OCI-LY7 (cell line): ENCODE results near the gene HOXA3. TPM values are rescaled to one million over a fixed set of nuclear protein-coding genes. Genes with fewer than 3 reads are reported as not detected.

Experiments used
- BruUV-seq: library from RNA; stranded (reverse); fragments of 400-500 nt; replicated peaks from 2 replicates; lab custom pipeline; 2021; lab: Mats Ljungman, UMichigan
- CTCF ChIA-PET: fragments of 300-600 bp; sonication (Branson Sonifier 250); formaldehyde crosslinking; loops from one replicate; lab custom pipeline; 2022; ENCODE audit warnings: antibody characterized with exemption; ENCODE audit not compliant: unreplicated experiment; lab: Charles Lee
- POLR2A ChIA-PET: fragments of 300-600 bp; sonication (Branson Sonifier 250); formaldehyde crosslinking; loops from one replicate; lab custom pipeline; 2022; ENCODE audit warnings: antibody characterized with exemption; lab: Charles Lee
- DNase-seq: peaks from one replicate; pipeline ENCODE4 v3.0.0-alpha.2; 2015; ENCODE audit warnings: low spot score
- H2AFZ ChIP-seq: fragments of 200-600 bp; sonication (generic), shearing (Covaris generic); 2 replicates; pipeline ENCODE4 v1.6.1; 2014; ENCODE audit warnings: mild to moderate bottlenecking, antibody characterized with exemption, low read length, moderate library complexity
- H3K27ac ChIP-seq: fragments of 200-600 bp; sonication (generic); 2 replicates; pipeline ENCODE4 v1.5.1; 2014; ENCODE audit warnings: mixed run types, low read depth, mild to moderate bottlenecking, moderate library complexity, low read length, inconsistent platforms; ENCODE audit not compliant: poor library complexity, severe bottlenecking
- H3K36me3 ChIP-seq: fragments of 200-600 bp; sonication (generic); 2 replicates; pipeline ENCODE4 v1.6.1; 2014; ENCODE audit warnings: mild to moderate bottlenecking, antibody characterized with exemption, low read length, moderate library complexity, mixed read lengths; ENCODE audit not compliant: insufficient read depth
- H3K4me1 ChIP-seq: fragments of 200-600 bp; sonication (generic); 2 replicates; pipeline ENCODE4 v1.5.1; 2014; ENCODE audit warnings: mild to moderate bottlenecking, low read length; ENCODE audit not compliant: insufficient read depth, poor library complexity, severe bottlenecking
- H3K4me2 ChIP-seq: fragments of 200-600 bp; sonication (generic); 2 replicates; pipeline ENCODE4 v1.6.1; 2014; ENCODE audit warnings: mild to moderate bottlenecking, low read length
- H3K4me3 ChIP-seq: fragments of 200-600 bp; sonication (generic); 2 replicates; pipeline ENCODE4 v1.5.1; 2014; ENCODE audit warnings: mild to moderate bottlenecking, low read depth, low read length; ENCODE audit not compliant: poor library complexity, severe bottlenecking
- H3K79me2 ChIP-seq: fragments of 200-600 bp; sonication (generic); 2 replicates; pipeline ENCODE4 v1.6.1; 2016; ENCODE audit warnings: low read depth, mild to moderate bottlenecking, low read length, moderate library complexity, mixed read lengths; ENCODE audit not compliant: insufficient read depth
- H3K9me2 ChIP-seq: fragments of 200-600 bp; sonication (generic); 2 replicates; pipeline ENCODE4 v1.6.1; 2016; ENCODE audit warnings: mild to moderate bottlenecking, low read length, mixed read lengths; ENCODE audit not compliant: insufficient read depth
- H3K9me3 ChIP-seq: fragments of 200-600 bp; sonication (generic); 2 replicates; pipeline ENCODE4 v1.6.1; 2014; ENCODE audit warnings: mild to moderate bottlenecking, mixed run types, low read length, mixed read lengths
- H4K20me1 ChIP-seq: fragments of 200-600 bp; sonication (generic); 2 replicates; pipeline ENCODE4 v1.6.1; 2014; ENCODE audit warnings: mild to moderate bottlenecking, antibody characterized with exemption, low read length, moderate library complexity, mixed read lengths; ENCODE audit not compliant: insufficient read depth
- EZH2phosphoT487 ChIP-seq: fragments of 200-600 bp; sonication (generic); IDR thresholded peaks from 2 replicates; pipeline ENCODE4 v1.6.1; 2018; ENCODE audit warnings: low read depth, borderline replicate concordance, mild to moderate bottlenecking, mixed run types, antibody characterized with exemption, low read length, moderate library complexity, mixed read lengths
- intact Hi-C: fragments of 100-400 bp; cut with micrococcal nuclease; formaldehyde crosslinking; loops from one replicate; pipeline ENCODE4 v1.10.0; 2022; ENCODE audit not compliant: unreplicated experiment
- total RNA-seq, 2 experiments: library from RNA; depleted of rRNA in 1 of 2; stranded (reverse); fragments of >200 nt in 1 of 2; shearing (Covaris generic) in 1 of 2; gene quantifications; 2 replicates each; pipeline ENCODE4 v1.2.3, GENCODE V29; 2014 to 2022
- TF ChIP-seq, protein P1 (sequence below): fragments of 200-600 bp; sonication (generic); conservative IDR thresholded peaks from 2 replicates; pipeline ENCODE4 v1.5.1; 2014; ENCODE audit warnings: mild to moderate bottlenecking, antibody characterized with exemption, low read length, moderate library complexity, mixed read lengths

The HOXA3 gene
- total RNA-seq, 2 experiments from 2014 or later: 0.41 to 2.7 TPM

DNA sequence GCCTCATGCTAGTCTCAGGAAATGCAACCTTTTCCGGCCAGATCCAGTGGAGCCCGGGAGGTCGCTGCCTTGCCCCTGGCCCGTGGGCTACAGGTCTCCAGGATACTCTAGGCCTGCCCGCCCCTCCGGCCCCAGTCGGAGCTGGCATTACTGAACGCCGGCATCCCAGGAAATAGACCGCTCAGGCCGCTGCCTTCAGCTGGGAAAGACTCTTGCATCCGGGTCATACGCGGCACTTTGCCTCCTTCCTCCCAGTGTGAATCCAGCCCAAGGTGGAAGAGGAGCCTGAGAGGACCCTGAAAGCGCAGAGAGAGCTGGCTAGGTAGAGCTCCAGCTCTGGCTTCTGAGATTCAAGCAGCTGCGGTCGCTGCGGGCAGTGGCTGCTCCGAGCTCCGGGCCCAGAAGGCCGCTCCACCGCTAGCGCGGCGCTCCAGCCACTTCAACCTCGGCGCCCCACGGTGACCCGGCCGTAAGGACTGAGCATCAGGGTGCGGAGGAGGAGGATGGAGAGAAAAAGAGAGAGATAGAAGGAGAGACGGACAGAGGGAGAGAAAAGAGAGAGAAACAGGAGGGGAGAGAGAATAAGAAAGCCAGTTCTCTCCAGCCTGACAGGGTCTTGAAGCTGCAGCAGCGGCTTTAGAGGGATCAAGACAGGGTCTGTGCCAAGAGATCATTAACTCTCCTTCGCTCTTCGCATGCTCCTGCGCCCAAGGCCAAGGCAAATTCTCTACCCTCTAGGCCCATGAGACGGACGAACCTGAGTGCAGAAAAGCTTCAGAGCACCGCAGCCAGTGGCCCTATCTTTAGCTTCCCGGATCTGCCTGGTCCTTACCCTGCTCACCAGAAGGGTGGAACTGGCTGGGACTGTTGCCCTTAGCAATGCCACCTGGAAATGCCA, 23.5 kb upstream of the HOXA3 start:
- Histone ChIP-seq H3K4me3 (no peak overlapping the region), H3K9me3 (no peaks in the 10 kb centered on the region), H3K4me1 (no peaks in the 10 kb centered on the region), H3K4me2 (no peak overlapping the region), H2AFZ (no peak overlapping the region), H4K20me1 (no peaks in the 10 kb centered on the region), H3K9me2 (no peaks in the 10 kb centered on the region), H3K36me3 (no peaks in the 10 kb centered on the region), H3K79me2 (no peaks in the 10 kb centered on the region), H3K27ac (no peak overlapping the region)
- DNase-seq: no peak
- no peak for TF ChIP-seq EZH2phosphoT487
- TF ChIP-seq, protein P1, sequence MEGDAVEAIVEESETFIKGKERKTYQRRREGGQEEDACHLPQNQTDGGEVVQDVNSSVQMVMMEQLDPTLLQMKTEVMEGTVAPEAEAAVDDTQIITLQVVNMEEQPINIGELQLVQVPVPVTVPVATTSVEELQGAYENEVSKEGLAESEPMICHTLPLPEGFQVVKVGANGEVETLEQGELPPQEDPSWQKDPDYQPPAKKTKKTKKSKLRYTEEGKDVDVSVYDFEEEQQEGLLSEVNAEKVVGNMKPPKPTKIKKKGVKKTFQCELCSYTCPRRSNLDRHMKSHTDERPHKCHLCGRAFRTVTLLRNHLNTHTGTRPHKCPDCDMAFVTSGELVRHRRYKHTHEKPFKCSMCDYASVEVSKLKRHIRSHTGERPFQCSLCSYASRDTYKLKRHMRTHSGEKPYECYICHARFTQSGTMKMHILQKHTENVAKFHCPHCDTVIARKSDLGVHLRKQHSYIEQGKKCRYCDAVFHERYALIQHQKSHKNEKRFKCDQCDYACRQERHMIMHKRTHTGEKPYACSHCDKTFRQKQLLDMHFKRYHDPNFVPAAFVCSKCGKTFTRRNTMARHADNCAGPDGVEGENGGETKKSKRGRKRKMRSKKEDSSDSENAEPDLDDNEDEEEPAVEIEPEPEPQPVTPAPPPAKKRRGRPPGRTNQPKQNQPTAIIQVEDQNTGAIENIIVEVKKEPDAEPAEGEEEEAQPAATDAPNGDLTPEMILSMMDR: no peak
- CTCF ChIA-PET: no interaction called here
- BruUV-seq: no TSS peak
- POLR2A ChIA-PET: no interaction called here
- intact Hi-C loops: no loop called here

DNA sequence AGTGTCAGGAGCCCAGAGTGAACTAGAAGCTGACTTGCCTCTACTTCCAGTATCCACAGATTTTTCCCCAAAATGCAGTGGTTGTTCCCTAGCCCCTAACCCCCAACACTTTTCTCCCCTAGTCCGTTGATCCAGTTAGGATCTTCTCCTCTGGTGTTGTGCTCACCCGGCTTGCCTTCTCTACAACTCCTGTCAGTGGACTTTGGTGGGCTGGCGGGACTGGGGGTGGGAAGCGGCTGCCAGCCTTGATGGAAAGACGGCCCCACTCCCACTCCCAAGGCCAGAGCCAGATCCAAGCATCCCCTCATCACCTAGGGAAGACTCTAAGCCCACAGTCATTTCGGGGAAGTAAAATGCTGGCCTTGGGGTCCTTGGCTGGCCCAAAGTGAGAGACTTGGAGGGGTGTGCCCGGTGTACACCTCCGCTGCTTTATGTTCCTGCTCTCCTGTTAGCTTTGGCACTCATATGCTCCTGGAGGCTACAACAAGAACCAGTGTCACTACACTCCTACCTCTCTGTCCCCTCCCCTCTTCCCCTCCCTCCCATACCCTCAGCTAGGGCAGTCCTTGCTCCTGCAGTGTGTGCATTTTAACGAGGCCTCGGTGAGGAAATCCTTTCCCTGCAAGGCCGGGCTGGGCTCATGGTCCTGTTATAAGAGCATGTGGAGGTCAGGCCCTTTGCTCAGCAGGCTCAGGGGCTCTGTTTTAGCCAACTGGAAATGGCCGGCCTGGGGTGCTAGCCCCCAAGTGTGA, 22.7 kb upstream of the HOXA3 start:
- no peaks in the 10 kb centered on the region for H4K20me1 ChIP-seq
- H3K79me2 ChIP-seq: no peaks in the 10 kb centered on the region
- POLR2A ChIA-PET: no interaction called here
- intact Hi-C loops: no loop called here
- DNase-seq: no peak
- CTCF ChIA-PET: no interaction called here
- H3K9me2 ChIP-seq: no peaks in the 10 kb centered on the region
- no peaks in the 10 kb centered on the region for H3K9me3 ChIP-seq
- no peak overlapping the region for H2AFZ ChIP-seq
- BruUV-seq: no TSS peak
- no peak overlapping the region for H3K4me2 ChIP-seq
- H3K4me1 ChIP-seq: no peaks in the 10 kb centered on the region
- H3K4me3 ChIP-seq: no peak overlapping the region
- TF ChIP-seq, protein P1: no peak
- TF ChIP-seq EZH2phosphoT487: no peak
- H3K36me3 ChIP-seq: no peaks in the 10 kb centered on the region
- H3K27ac ChIP-seq: no peak overlapping the region
